ENCODE data around the gene RABGAP1L. TPM values are rescaled to one million over a fixed set of nuclear protein-coding genes. Genes with fewer than 3 reads are reported as not detected.
A peak's percentile ranks its signal among the peaks of the same experiment; 100 is the strongest.
"Not testable (repeated sequence)": the region's sequence is repeated elsewhere in the genome, so short reads cannot be mapped to it uniquely, and the experiment has no call there.

Gene RABGAP1L
- total RNA-seq, 1 donor from 2014 or later = 19.3 TPM

DNA sequence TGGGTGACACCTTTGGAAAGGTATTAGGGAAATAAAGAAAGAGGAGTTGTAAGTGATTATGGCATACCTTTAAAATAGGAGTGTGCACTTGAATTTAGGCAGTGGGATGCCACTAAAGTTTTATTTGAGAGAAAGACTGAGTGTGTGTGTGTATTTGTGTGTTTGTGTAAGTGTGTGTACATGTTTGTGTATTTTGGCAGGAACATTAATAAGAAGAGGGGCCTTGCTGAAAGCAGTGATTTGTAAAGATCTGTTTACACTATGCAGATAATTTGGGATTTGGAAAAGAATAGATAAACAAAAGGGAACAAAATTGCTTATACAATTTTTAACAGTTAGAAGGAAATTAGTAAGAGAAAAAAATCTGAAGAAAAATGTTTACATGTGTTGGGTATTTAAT lies 409.2 kb downstream of the RABGAP1L start:
- no peak for DNase-seq (ENCODE audit: low read depth in 2 of 2)

GRCh38 chr1:174569240-174569639 lies 409.9 kb downstream of the RABGAP1L start:
- DNase-seq (ENCODE audit: low read depth in 2 of 2) = no peak

- no peak for DNase-seq (ENCODE audit: low read depth in 2 of 2)
These were observed 413.5 kb downstream of the RABGAP1L start for GRCh38 chr1:174572771-174573170.

- DNase-seq (ENCODE audit: low read depth in 2 of 2) = not testable (repeated sequence)
These were observed 416.8 kb downstream of the RABGAP1L start for GRCh38 chr1:174576120-174576519.

DNA sequence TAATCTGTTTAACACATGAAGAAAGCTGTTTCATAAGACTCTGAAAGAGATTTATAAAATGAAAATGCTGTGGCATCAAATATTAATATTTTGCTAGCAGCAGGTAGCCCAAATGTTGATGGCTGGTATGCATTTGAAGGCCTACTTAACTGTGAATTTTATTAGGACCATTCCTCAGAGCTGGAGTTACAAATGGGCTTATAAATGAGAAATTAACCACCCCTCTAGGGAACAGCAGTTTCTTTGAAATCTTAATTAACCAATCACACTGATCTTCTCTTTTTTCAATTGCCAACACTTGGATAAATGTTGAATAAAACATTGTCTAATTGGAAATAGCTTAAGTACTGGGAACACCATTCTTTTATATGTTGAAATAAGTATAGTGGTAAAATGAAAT lies 418.4 kb downstream of the RABGAP1L start:
- no peak for DNase-seq (ENCODE audit: low read depth in 2 of 2)

DNA sequence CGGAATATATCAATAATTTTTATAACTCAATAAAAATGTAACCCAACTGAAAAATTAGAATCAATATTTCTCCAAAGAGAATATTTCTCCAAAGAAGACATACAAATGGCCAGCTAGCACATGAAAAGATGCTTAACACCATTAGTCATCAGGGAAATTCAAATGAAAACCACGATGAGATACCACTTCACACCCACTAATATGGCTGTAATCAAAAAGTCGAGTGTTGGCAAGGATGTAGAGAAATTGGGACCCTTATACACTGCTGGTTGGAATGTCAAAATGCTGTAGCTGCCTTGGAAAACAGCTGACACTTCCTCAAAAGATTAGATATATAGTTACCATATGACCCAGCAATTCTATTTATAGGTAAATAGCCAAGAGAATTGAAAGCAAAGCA lies 421.5 kb downstream of the RABGAP1L start:
- no peak for DNase-seq (ENCODE audit: low read depth in 2 of 2)

DNA sequence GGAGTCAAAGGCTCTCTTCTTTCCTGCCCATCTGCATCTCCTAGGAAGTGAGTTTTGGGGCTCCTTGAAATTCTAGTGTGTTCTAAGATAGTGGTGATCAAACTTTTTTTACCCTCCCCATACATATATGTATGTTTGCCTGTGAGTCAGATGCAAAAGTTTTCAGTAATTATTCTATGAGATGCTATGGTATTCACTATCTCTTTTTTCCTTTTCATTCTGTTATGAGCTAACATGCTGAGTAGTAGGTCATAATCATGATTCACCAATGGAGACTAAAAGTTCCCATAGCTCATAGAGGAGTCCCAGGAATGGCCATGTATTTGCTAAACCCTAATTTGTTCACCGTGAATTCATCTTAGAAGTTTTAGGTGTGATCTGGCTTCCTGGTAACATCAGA lies 424.0 kb downstream of the RABGAP1L start:
- DNase-seq (ENCODE audit: low read depth in 2 of 2) = no peak

DNA sequence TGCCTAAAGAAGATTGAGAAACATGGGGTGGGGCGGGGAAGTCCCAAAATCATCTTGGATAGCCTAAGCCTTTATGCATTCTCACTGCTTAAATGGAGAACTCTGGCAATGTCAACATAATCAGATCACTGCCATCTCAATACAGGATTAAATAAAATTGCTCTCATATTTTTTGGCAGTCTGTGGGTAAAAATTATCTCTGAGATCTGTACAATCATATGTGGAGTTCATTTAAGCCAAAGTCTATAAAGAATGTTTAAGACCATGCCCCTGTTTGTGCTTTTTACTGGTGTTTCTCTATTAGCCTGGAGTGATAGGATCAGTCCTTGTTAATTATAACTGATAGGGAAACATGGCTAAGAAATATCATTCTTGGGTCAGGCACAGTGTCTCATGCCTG lies 424.8 kb downstream of the RABGAP1L start:
- no peak for DNase-seq (ENCODE audit: low read depth in 2 of 2)

DNA sequence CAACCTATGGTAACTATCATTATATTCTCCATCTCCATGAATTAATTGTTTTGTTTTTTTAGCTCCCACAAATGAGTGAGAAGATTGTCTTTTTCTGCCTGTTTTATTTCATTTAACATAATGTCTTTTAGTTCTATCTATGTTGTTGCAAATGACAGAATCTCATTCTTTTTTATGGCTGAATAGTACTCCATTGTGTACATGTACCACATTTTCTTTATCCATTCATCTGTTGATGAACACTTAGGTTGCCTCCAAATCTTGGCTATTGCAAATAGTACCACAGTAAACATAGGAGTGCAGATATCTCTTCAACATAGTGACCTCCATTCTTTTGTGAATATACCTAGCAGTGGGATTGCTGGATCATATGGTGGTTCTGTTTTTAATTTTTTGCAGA lies 429.3 kb downstream of the RABGAP1L start:
- not testable (repeated sequence) for DNase-seq (ENCODE audit: low read depth in 2 of 2)

DNA sequence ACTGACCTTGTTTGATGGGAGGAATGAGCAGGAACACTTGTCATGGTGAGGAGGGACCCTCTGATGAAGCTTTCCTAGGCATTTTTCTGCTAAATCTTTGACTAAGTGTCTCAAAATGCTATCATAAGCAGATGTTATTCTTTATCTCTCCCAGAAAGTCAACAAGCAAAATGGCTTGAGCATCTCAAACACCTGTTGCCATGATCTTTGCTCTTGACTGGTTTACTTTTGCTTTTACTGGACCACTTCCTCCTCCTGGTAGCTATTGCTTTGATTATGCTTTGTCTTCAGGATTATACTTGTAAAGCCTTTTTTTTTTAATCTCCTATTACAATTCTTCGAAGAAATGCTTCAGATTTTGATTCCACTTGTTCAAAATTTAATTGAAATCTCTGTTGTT lies 445.9 kb downstream of the RABGAP1L start:
- no peak for DNase-seq (ENCODE audit: low read depth in 2 of 2)

DNA sequence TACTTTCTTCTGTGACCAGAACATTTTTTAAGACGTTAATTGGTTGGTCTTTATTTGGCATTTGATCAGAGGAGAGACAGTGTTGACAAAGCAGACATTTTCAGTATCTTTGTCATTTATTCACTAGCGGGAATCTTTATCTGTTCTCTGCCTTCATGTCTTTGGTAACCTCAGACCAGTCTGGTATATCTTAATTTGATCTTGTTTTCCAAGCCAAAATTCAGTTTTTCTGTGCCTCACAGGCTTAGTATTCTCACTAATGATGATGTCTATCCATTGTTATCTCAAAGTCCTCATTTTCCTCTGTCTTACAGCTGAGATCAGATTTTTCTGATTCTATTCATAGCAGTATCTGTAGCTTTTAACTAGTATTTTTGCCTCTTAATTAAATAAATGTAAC lies 447.2 kb downstream of the RABGAP1L start:
- DNase-seq (ENCODE audit: low read depth in 2 of 2) = no peak

GRCh38 chr1:174617905-174618304 lies 458.6 kb downstream of the RABGAP1L start:
- not testable (repeated sequence) for DNase-seq (ENCODE audit: low read depth in 2 of 2)

- no peak for DNase-seq (ENCODE audit: low read depth in 2 of 2)
These were observed 464.2 kb downstream of the RABGAP1L start for GRCh38 chr1:174623324-174624035.

DNA sequence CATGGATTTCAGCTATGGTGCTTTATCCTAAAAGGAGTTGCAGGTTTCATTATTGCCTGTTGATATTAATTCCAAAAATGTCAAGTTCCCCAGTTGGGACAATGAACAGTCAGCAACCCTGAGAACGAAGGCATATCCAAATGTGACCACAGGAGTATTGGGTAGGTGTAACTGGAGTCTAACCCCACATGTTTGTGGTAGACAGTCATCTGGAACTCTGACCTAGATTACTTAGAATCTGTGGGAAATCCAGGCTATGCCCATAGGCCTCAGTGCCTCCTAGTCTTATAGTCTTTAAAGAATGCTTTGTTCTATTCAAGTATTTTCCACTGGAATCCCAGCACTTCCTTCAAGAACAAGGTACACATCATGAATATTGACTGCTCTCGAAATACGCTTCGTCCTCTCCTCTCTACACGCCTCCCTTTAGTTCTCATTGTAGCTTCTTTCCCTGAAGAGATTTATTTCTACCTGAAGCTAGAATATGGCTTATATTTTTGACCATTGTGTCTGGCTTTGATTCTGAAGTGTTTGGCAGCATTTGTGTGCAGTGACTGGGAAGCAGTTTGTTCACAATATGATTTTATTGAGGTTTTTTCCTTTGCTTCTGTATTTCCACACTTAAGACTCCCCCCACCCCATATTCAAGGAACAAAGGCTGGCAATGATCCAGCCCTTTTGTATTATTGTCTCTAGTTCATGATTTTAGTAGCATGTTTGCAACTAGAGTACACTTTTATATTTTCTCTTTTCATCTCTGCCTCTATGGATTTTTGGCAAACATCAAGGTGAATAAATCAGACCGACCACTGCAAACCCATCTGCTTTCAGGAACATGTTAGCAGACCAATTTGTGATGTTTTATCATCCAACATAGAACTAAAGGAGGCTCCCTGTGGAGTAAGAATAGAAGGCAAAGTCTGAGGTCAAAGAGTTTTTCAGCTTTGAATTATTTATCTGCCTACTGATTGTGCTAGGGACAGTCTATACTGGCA lies 467.0 kb downstream of the RABGAP1L start:
- DNase-seq (ENCODE audit: low read depth in 2 of 2) = peak in 1 of 2 donors; percentile 3

DNA sequence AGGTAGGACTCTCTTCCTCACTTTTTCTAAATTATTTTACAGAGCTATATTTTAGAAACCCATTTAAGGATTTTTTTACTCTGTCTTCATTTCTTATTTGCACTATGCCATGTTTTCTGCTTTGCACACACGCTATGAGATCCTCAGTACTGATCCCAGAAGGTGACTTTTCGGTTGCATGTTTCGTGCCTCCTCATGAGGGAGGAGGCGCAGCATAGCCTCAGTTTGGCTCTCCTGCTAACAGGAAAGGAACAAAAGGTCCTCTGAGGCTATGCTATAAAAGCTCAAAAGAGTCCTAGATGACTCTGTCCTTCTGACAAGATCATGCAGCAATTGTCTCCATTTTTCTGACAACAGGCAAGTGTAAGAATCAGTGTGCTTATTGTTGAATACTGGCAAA lies 478.2 kb downstream of the RABGAP1L start:
- no peak for DNase-seq (ENCODE audit: low read depth in 2 of 2)

DNA sequence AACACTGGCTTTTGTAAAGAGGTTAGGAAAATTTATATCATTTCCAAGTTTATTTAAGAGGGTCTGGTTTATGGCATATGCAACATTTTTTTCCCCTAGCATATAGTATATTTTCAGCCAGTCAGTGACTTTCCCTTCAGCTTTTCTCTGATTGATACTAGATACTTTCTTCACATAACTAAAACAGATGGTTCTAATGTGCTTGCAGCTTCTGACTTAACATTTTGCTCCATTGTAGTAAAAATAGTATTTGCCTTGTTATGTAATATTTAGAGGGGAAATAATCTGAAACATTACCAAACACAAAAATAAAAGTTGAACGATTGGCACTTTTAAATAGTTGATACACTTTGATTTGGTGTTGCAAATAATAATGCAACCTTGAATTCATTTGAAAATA lies 480.1 kb downstream of the RABGAP1L start:
- no peak for DNase-seq (ENCODE audit: low read depth in 2 of 2)

GRCh38 chr1:174640783-174641182 lies 481.5 kb downstream of the RABGAP1L start:
- DNase-seq (ENCODE audit: low read depth in 2 of 2) = no peak

GRCh38 chr1:174642393-174642792 lies 483.1 kb downstream of the RABGAP1L start:
- DNase-seq (ENCODE audit: low read depth in 2 of 2) = no peak

DNA sequence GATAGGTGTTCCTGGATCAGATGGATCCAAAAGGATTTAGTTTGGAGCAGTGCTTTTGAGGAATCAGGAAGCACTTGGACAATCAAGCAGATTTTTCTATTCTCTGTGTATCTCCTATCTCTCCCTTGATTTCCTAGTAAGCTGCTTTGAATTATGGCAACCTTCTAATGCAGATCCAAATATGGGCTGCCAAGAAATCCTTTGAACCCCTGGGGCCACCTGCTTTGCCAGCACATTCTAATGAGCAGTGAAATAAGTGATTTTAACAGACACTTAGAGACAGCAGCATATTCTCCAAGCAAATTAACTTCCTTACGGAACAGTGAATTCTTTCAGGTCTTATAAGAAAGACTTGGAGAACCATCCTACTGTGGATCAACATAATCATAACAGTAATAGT lies 483.9 kb downstream of the RABGAP1L start:
- DNase-seq (ENCODE audit: low read depth in 2 of 2) = no peak

DNA sequence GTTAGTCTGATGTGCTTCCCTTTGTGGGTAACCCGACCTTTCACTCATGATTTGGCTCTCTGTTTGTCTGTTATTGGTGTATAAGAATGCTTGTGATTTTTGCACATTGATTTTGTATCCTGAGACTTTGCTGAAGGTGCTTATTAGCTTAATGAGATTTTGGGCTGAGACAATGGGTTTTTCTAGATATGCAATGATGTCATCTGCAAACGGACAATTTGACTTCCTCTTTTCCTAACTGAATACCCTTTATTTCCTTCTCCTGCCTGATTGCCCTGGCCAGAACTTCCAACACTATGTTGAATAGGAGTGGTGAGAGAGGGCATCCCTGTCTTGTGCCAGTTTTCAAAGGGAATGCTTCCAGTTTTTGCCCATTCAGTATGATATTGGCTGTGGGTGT lies 490.3 kb downstream of the RABGAP1L start:
- not testable (repeated sequence) for DNase-seq (ENCODE audit: low read depth in 2 of 2)

DNA sequence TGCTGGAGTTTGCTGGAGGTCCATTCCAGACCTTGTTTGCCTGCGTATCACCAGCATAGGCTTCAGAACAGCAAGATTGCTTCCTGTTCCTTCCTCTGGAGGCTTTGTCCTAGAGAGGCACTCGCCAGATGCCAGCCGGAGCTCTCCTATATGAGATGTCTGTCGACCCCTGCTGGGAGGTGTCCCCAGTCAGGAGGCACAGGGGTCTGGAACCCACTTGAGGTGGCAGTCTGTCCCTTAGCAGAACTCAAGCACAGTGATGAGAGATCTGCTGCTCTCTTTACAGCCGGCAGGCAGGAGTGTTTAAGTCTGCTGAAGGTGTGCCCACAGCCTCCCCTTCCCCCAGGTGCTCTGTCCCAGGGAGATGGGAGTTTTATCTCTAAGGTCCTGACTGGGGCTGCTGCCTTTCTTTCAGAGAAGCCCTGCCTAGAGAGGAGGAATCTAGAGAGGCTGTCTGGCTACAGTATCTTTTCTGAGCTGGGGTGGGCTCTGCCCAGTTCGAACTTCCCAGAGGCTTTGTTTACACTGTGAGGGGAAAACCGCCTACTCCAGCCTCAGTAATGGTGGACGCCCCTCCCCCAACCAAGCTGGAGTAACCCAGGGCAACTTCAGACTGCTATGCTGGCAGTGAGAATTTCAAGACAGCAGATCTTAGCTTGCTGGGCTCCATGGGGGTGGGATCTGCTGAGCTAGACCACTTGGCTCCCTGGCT lies 493.4 kb downstream of the RABGAP1L start:
- DNase-seq (ENCODE audit: low read depth in 2 of 2) = no peak

GRCh38 chr1:174654560-174654959 lies 495.2 kb downstream of the RABGAP1L start:
- DNase-seq (ENCODE audit: low read depth in 2 of 2) = no peak
